Forelimb muscle (tissue), 1 donor: ENCODE measurements around the gene DNAJC24. TPM values are rescaled to one million over a fixed set of nuclear protein-coding genes. Genes with fewer than 3 reads are reported as not detected.

Experiments used
- DNase-seq: peaks from one replicate; pipeline ENCODE4 v3.0.0-alpha.2; 2013; ENCODE audit warnings: low read depth
- polyA plus RNA-seq: library from polyadenylated mRNA; unstranded; fragments of 120-200 nt; gene quantifications from one replicate; pipeline ENCODE4 v1.2.1, GENCODE V29; 2013; ENCODE audit not compliant: insufficient read length

DNAJC24 gene
- polyA plus RNA-seq, 1 donor, result 16.6 TPM

- DNase-seq, result no peak
These were observed 44.7 kb downstream of the DNAJC24 start for GRCh38 chr11:31414338-31414737.

- no peak for DNase-seq
These were observed 45.8 kb downstream of the DNAJC24 start for GRCh38 chr11:31415435-31415834.

GRCh38 chr11:31417357-31417756, 47.7 kb downstream of the DNAJC24 start:
- no peak for DNase-seq

- no peak for DNase-seq
These were observed 48.2 kb downstream of the DNAJC24 start for GRCh38 chr11:31417816-31418215.

- DNase-seq, result no peak
These were observed 49.5 kb downstream of the DNAJC24 start for GRCh38 chr11:31419138-31419537.

DNA sequence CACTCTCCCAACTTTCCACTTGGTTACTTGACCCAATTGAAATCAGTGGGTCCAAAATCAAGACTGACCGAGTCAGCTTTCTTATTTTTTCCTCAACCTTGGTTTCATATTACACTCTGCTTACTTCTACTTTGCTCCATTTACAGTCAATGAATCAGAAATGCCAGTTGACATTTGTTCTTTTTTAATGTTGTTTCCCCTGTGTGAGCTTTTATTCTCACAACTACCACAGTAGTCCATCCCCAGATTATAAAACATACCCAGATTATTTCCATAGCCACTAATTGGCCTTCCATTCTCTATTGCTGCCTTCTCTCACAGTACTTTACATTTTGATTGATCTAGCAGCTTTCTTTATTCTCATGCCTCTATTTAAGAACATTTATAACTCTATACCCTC, 50.0 kb downstream of the DNAJC24 start:
- no peak for DNase-seq

GRCh38 chr11:31421820-31422219, 52.2 kb downstream of the DNAJC24 start:
- no peak for DNase-seq

DNA sequence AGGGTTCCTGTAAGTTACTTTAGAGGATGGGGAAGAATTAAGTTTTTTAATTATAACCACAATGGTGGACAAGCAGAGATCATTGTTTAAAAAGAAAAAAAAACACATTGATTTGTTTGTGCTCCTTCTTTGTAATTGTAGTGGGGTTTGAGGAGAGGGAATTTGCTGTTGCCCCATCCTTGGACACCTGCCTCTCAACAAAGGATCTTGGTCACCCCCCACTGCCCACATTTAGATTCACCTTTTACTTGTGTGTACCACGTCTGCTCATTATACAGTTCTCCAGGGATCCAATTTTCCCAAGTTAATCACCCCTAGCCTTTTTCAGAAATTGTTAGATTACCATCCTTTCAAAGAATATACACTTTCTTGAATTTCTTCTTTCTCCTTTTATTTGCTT, 53.0 kb downstream of the DNAJC24 start:
- no peak for DNase-seq

GRCh38 chr11:31424652-31425051, 55.0 kb downstream of the DNAJC24 start:
- no peak for DNase-seq

DNA sequence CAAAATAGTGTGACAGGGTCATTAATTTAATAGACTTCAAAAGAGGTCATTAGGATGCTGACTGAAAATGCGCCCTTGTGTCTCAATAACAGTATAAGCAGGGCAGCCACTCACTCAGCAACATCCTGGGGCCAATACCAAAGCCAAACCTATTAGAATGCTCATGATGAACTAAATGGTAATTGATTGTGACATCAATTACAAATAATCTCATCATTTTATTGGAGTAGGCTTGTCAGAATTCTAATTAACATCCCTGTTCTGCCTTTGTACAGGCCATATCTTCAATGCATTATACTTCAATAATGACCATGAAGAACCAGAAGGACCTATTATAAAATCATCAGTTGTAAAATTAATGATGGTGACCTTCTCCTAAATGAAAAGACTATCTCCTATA, 64.2 kb downstream of the DNAJC24 start:
- DNase-seq, result no peak

- no peak for DNase-seq
These were observed 68.2 kb downstream of the DNAJC24 start for GRCh38 chr11:31437742-31438435.

DNA sequence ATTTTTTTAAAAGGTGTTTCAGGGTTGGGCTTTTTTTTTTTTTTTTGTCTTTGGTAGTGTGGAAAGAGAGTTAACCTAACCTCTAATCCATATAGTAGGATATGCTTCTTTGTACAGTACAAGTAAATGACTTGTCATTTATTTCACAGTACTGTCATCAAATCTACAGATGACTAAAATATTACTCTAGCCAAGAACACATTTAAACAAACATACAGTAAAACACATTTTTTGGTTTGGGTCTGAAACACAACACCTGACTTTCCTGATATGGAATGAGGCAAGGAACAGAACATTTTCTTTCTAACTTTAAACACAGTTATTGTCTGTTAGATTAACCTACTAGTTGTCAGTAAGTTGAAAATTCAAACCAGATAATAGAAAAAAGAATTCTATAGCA, 71.6 kb downstream of the DNAJC24 start:
- DNase-seq, result no peak

- no peak for DNase-seq
These were observed 72.4 kb downstream of the DNAJC24 start for GRCh38 chr11:31442086-31442485.

- no peak for DNase-seq
These were observed 74.1 kb downstream of the DNAJC24 start for GRCh38 chr11:31443802-31444201.

DNA sequence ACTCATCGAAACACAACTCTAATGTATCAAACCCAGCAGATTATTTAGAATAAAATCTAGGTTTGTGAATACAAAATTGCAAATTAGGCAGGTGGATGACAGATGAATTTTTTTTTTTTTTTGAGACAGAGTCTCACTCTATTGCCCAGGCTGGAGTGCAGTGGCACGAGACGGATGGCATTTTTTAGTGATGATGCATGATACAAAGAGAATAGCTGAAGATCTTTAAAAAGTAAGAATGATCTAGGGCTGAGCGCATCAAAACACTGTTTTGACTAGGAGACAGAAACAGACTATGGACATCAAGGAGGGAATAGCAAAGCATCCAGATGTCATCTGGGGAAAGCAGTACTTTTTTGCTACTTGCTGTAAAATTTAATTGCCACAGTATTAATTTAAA, 76.0 kb downstream of the DNAJC24 start:
- DNase-seq, result no peak

DNA sequence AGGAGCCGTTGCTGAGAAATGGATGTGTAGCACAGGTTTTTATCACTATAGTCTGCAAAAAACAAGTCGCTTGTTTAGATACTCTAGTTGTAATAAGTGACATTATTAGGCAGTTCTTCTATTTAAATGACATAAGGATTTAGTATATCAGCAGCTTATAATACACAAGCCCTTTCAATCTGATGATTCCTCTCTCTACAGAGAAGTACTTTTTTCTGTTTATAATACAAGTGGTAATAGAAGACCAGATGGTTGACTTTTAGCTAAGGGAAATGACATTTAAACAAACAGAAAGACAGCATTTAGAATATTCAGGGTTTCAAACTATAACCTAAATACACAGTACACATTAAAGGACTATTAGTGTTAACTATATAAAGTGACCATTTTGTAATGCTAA, 79.4 kb downstream of the DNAJC24 start:
- no peak for DNase-seq

DNA sequence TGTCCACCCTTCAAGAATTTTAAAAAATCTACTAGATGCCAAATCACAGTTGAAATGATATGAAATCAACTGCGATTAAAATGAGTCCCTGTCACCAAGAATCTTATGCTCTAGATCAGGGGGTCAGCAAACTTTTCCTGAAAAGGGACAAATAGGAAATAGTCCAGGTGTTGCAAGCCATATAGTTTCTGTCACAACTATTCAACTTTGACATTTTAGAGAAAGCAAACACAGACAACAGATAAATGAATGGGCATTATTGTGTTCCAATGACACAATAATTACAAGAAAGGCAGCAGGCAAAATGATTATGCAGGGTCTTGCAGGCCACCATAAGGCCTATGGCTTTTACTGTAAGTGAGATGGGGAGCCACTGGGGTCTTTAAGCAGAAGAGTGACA, 81.2 kb downstream of the DNAJC24 start:
- no peak for DNase-seq

DNA sequence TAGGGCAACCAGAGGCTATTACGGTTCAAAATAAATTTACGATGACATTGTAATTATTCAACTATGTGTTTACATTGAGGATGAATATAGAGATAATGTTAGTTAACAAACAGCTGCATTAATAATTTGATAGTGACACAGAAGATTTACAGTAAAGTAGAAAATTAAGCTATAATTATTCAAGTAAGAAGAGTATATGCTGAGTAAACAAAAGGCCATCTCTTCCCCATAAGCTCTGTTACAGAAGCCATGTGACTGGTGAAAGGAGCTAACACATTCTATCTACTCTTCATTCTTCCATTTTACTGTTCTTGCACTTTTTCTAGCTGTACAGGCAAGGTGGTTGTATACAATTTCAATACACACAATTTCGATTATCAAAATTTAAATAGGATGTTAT, 85.5 kb downstream of the DNAJC24 start:
- no peak for DNase-seq

GRCh38 chr11:31464436-31464835, 94.8 kb downstream of the DNAJC24 start:
- no peak for DNase-seq

DNA sequence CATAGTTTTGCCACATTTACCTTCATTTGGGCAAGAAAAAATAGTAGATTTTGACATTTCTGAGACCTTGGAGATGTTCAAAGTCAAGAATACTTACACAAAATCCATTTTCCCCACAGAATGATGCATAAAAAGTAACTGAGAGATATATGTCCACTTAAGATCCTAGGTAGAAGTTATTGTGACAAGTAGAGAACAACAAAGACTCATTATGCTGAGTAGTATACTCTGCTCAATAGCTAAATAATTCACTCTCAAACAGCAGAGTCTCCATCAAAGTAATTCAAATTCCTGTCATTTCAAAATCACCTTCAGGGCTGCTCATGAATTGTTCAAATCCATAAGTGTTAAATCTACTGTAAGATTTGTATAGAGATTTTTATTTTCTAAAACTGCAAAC, 104.4 kb downstream of the DNAJC24 start:
- no peak for DNase-seq

DNA sequence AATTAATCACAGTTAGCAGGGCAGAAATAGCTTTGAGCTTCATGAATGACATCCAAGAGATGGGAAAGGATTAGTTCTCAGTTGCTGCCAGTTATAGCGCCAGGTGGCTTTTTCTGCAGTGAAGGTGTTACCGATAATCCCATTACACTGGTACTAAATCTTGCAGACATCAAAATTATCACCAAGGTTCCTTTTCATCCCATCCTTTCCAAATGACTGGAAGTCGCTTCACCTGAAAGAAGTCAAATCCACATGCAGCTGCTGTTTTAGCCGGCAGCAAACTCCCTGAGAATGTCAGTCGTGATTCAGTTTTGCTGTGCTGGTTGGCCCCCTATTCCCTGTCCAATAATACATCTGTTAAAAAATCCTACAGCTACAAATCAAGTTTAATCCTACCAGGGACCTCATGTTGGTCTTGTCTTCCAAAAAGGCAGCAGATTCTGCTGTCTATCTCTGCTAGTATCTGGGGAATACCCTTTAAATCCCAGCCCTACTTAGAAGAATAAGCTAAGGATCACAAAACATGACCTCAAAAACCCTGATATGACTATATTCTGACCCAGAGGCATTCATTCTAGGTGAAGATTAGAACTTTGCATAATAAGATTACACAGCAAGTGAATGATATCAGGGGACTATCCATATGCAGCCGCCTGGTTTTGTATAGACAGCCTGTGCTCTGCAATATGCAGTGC, 108.0 kb downstream of the DNAJC24 start:
- no peak for DNase-seq

- DNase-seq, result no peak
These were observed 108.5 kb downstream of the DNAJC24 start for GRCh38 chr11:31478223-31478590.

DNA sequence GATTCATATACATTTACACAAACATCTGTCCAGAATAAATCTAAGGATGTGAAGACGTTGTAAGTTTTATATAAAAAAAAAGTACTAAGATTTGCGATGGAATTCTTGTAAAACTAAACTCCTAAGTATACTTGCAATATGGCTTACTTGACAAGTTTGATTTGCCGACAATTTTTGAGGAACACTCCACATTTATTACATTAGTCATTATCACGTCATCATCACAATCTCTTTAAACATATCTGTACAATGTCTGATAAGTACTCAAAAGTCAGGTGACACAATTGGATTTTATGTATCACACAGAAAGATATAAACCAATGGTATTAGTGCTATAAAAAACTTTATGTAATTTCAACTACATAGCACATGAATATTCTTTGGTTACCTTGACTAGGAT, 109.4 kb downstream of the DNAJC24 start:
- no peak for DNase-seq

DNA sequence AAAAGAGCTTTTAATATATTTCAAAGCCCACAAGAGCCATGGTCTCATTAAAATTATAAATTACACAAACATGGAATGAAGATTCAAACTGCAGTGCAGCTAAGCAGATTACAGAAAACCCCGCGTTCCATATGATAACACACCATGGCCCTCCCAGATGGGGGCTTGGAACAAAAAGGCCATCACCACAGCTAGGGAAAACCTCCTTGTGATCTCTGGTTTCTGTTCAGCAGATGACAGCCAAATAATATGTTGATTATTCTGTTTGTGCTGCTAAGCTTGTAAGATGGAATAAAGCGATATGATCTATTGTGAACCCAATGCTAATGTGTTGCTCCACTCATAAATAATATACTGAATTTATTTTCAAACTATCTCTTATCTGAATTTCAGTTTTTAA, 111.3 kb downstream of the DNAJC24 start:
- no peak for DNase-seq
